ENCODE results near the gene SNX25.

DNA sequence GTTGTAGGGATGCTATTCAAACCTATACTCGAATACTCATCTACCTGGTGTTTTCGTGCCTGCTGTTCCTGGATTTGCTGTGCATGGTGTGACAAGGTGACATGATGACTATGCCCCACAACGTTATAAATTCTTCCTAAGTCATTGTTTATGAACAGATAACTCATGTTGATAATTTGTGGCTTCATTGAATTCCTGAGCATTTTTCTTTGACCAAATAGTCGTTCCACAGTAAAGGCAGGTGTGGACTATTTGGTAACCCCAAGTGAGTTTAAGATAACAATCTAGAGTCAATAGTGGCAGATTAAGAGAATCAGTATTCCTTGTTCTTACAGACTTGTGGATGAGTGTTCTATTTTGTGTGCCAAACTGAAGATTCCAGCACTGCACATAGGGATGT is 59.9 kb downstream of the SNX25 start:
- TF ChIP-seq, protein P1, sequence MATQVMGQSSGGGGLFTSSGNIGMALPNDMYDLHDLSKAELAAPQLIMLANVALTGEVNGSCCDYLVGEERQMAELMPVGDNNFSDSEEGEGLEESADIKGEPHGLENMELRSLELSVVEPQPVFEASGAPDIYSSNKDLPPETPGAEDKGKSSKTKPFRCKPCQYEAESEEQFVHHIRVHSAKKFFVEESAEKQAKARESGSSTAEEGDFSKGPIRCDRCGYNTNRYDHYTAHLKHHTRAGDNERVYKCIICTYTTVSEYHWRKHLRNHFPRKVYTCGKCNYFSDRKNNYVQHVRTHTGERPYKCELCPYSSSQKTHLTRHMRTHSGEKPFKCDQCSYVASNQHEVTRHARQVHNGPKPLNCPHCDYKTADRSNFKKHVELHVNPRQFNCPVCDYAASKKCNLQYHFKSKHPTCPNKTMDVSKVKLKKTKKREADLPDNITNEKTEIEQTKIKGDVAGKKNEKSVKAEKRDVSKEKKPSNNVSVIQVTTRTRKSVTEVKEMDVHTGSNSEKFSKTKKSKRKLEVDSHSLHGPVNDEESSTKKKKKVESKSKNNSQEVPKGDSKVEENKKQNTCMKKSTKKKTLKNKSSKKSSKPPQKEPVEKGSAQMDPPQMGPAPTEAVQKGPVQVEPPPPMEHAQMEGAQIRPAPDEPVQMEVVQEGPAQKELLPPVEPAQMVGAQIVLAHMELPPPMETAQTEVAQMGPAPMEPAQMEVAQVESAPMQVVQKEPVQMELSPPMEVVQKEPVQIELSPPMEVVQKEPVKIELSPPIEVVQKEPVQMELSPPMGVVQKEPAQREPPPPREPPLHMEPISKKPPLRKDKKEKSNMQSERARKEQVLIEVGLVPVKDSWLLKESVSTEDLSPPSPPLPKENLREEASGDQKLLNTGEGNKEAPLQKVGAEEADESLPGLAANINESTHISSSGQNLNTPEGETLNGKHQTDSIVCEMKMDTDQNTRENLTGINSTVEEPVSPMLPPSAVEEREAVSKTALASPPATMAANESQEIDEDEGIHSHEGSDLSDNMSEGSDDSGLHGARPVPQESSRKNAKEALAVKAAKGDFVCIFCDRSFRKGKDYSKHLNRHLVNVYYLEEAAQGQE (IDR thresholded peaks at IDR 0.05; ENCODE audit: low read depth) = no peak
- TF ChIP-seq EP300 (IDR thresholded peaks at IDR 0.05; ENCODE audit: borderline replicate concordance) (no peak), TEAD4 (IDR thresholded peaks at IDR 0.05) (no peak), TCF12 (IDR thresholded peaks at IDR 0.05; ENCODE audit: low read depth) (no peak), RAD21 (IDR thresholded peaks at IDR 0.05; ENCODE audit: low read depth) (no peak), FOXM1 (IDR thresholded peaks at IDR 0.05; ENCODE audit: borderline replicate concordance, low read depth) (no peak), CEBPB (IDR thresholded peaks at IDR 0.05) (no peak), YY1 (IDR thresholded peaks at IDR 0.05; ENCODE audit: low read depth) (no peak), TAF1 (IDR thresholded peaks at IDR 0.05; ENCODE audit: low read depth) (no peak), EGR1 (IDR thresholded peaks at IDR 0.05) (no peak), CREB1 (IDR thresholded peaks at IDR 0.05; ENCODE audit: low read depth) (no peak), ZBTB7A (IDR thresholded peaks at IDR 0.05; ENCODE audit: low read depth) (no peak)
- TF ChIP-seq, protein P2, sequence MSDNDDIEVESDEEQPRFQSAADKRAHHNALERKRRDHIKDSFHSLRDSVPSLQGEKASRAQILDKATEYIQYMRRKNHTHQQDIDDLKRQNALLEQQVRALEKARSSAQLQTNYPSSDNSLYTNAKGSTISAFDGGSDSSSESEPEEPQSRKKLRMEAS (IDR thresholded peaks at IDR 0.05) = no peak
- TF ChIP-seq, protein P3, sequence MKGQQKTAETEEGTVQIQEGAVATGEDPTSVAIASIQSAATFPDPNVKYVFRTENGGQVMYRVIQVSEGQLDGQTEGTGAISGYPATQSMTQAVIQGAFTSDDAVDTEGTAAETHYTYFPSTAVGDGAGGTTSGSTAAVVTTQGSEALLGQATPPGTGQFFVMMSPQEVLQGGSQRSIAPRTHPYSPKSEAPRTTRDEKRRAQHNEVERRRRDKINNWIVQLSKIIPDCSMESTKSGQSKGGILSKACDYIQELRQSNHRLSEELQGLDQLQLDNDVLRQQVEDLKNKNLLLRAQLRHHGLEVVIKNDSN (IDR thresholded peaks at IDR 0.05) = no peak

Measured in Ishikawa (cell line).